ENCODE measurements around the gene VSTM1. TPM values are rescaled to one million over a fixed set of nuclear protein-coding genes. Genes with fewer than 3 reads are reported as not detected.

Gene VSTM1
- total RNA-seq, 2 donors from 2014 or later: not detected

DNA sequence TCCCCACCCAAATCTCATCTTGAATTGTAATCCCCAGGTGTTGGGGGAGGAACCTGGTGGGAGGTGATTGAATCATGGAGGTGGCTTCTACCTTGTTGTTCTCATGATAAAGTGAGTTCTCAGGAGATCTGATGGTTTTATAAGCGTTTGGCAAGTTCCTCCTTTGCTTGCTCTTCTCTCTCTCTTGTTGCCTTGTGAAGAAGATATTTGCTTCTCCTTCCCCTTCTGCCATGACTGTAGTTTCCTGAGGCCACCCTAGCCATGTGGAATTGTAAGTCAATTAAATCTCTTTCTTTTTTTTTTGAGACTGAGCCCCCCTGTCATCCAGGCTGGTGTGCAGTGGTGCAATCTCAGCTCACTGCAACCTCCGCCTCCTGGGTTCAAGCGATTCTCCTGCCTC lies 34.4 kb downstream of the VSTM1 start:
- TF ChIP-seq, protein P1, sequence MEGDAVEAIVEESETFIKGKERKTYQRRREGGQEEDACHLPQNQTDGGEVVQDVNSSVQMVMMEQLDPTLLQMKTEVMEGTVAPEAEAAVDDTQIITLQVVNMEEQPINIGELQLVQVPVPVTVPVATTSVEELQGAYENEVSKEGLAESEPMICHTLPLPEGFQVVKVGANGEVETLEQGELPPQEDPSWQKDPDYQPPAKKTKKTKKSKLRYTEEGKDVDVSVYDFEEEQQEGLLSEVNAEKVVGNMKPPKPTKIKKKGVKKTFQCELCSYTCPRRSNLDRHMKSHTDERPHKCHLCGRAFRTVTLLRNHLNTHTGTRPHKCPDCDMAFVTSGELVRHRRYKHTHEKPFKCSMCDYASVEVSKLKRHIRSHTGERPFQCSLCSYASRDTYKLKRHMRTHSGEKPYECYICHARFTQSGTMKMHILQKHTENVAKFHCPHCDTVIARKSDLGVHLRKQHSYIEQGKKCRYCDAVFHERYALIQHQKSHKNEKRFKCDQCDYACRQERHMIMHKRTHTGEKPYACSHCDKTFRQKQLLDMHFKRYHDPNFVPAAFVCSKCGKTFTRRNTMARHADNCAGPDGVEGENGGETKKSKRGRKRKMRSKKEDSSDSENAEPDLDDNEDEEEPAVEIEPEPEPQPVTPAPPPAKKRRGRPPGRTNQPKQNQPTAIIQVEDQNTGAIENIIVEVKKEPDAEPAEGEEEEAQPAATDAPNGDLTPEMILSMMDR (conservative IDR thresholded peaks at IDR 0.05): no peak
- H3K36me3 Mint-ChIP-seq (ENCODE audit: low read depth): no peaks in the 10 kb centered on the region
- Histone ChIP-seq H3K36me3 (ENCODE audit: control insufficient read depth, insufficient read depth, low read length) (no peaks in the 10 kb centered on the region), H3K27ac (ENCODE audit: low read depth, low read length) (no peak overlapping the region), H3K4me1 (ENCODE audit: control insufficient read depth, insufficient read depth, low read length) (no peaks in the 10 kb centered on the region), H3K27me3 (ENCODE audit: control insufficient read depth, insufficient read depth, low read length, poor library complexity, severe bottlenecking) (no peaks in the 10 kb centered on the region), H3K9me3 (ENCODE audit: control insufficient read depth, low read length) (no peaks in the 10 kb centered on the region), H3K4me3 (ENCODE audit: low read length) (no peak overlapping the region), H3K9ac (ENCODE audit: extremely low read depth, low read length, poor library complexity, severe bottlenecking) (no peak overlapping the region)
- H3K27me3 Mint-ChIP-seq (ENCODE audit: insufficient read depth): peaks cover 7% of the 10 kb centered on the region
- peaks cover 13% of the 10 kb centered on the region for H3K4me1 Mint-ChIP-seq
- 94 to 100% methylated on average over 2 to 3 of the region's 3 CpGs for WGBS, 2 experiments (ENCODE audit: insufficient coverage in 1 of 2, insufficient read length in 1 of 2)
- peak overlapping the region; percentile 15 for H3K27ac Mint-ChIP-seq
- H3K4me3 Mint-ChIP-seq: no peak overlapping the region
- no peaks in the 10 kb centered on the region for H3K9me3 Mint-ChIP-seq
- DNase-seq: no peak

DNA sequence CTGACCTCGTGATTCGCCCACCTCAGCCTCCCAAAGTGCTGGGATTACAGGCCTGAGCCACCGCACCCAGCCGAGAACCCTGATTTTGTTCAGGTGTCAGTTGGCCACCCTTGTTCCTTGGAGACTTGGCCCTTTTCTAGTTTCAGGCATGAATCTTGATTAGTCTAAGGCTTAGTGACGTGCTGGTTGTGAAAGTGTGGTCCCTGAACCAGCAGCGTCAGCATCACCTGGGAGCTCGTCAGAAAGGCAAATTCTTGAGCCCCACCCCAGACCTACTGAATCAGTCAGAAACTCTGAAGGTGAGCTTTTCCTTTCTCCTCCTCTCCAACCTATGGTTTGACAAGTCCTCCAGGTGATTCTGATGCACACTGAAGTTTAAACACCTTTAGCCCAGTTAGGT lies 37.0 kb downstream of the VSTM1 start:
- no peaks in the 10 kb centered on the region for H3K4me1 ChIP-seq (ENCODE audit: control insufficient read depth, insufficient read depth, low read length)
- H3K9ac ChIP-seq (ENCODE audit: extremely low read depth, low read length, poor library complexity, severe bottlenecking): no peak overlapping the region
- peaks cover 13% of the 10 kb centered on the region for H3K4me1 Mint-ChIP-seq
- H3K27ac Mint-ChIP-seq: no peak overlapping the region
- H3K9me3 Mint-ChIP-seq: peaks cover under 1% of the 10 kb centered on the region
- no peaks in the 10 kb centered on the region for H3K36me3 Mint-ChIP-seq (ENCODE audit: low read depth)
- no peaks in the 10 kb centered on the region for H3K9me3 ChIP-seq (ENCODE audit: control insufficient read depth, low read length)
- peaks cover 15% of the 10 kb centered on the region for H3K27me3 Mint-ChIP-seq (ENCODE audit: insufficient read depth)
- H3K4me3 ChIP-seq (ENCODE audit: low read length): no peak overlapping the region
- no peak overlapping the region for H3K4me3 Mint-ChIP-seq
- H3K27me3 ChIP-seq (ENCODE audit: control insufficient read depth, insufficient read depth, low read length, poor library complexity, severe bottlenecking): no peaks in the 10 kb centered on the region
- TF ChIP-seq, protein P1 (conservative IDR thresholded peaks at IDR 0.05): no peak
- DNase-seq: no peak
- H3K27ac ChIP-seq (ENCODE audit: low read depth, low read length): no peak overlapping the region
- no peaks in the 10 kb centered on the region for H3K36me3 ChIP-seq (ENCODE audit: control insufficient read depth, insufficient read depth, low read length)
- WGBS, 2 experiments (ENCODE audit: insufficient coverage in 1 of 2, insufficient read length in 1 of 2): 91 to 100% methylated on average over 6 to 7 of the region's 7 CpGs

DNA sequence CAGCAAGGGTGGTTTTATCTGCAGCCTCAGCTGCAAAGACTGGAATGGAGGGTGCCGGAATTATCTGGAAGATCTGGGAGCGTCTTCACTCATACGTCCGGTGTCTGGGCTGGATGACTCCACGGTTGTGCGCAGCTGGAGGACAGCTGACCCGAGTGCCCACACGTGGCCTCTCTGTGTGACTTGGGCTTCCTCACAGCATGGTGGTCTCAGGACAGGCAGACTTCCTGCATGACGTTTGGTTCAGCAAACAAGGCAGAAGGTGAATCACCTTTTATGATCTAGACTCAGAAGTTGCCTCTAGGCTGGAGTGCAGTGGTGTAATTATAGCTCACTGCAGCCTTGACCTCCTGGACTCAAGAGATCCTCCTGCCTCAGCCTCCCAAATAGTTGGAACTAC lies 39.0 kb downstream of the VSTM1 start:
- Histone ChIP-seq H3K36me3 (ENCODE audit: control insufficient read depth, insufficient read depth, low read length) (no peaks in the 10 kb centered on the region), H3K4me1 (ENCODE audit: control insufficient read depth, insufficient read depth, low read length) (no peaks in the 10 kb centered on the region), H3K9me3 (ENCODE audit: control insufficient read depth, low read length) (no peaks in the 10 kb centered on the region), H3K4me3 (ENCODE audit: low read length) (no peak overlapping the region), H3K9ac (ENCODE audit: extremely low read depth, low read length, poor library complexity, severe bottlenecking) (no peak overlapping the region), H3K27ac (ENCODE audit: low read depth, low read length) (no peak overlapping the region), H3K27me3 (ENCODE audit: control insufficient read depth, insufficient read depth, low read length, poor library complexity, severe bottlenecking) (no peaks in the 10 kb centered on the region)
- Mint-ChIP-seq H3K27me3 (ENCODE audit: insufficient read depth) (peaks cover 15% of the 10 kb centered on the region), H3K36me3 (ENCODE audit: low read depth) (no peaks in the 10 kb centered on the region), H3K27ac (no peak overlapping the region), H3K9me3 (peaks cover 5% of the 10 kb centered on the region), H3K4me1 (peaks cover 12% of the 10 kb centered on the region), H3K4me3 (no peak overlapping the region)
- DNase-seq: no peak
- TF ChIP-seq, protein P1 (conservative IDR thresholded peaks at IDR 0.05): no peak
- WGBS, 2 experiments (ENCODE audit: insufficient coverage in 1 of 2, insufficient read length in 1 of 2): 89 to 91% methylated on average over 9 of the region's 9 CpGs

Data from endodermal cell (in vitro differentiated cells).